ENCODE results near the gene SUSD3. TPM values are rescaled to one million over a fixed set of nuclear protein-coding genes. Genes with fewer than 3 reads are reported as not detected.
A peak's percentile ranks its signal among the peaks of the same experiment; 100 is the strongest.

Gene SUSD3
- total RNA-seq, 2 experiments from 2014 or later = 33.9 to 35.6 TPM

- peaks cover 89% of the 10 kb centered on the region for H3K4me1 Mint-ChIP-seq (ENCODE audit: low read depth)
- intact Hi-C loops (cut with DNase I, micrococcal nuclease) = loop anchor here (5.0 kb wide), 1 partner anchor 94 kb away; no protein-coding TSS in a partner anchor
These were observed 2.8 kb downstream of the SUSD3 start for GRCh38 chr9:93061260-93061751.

GRCh38 chr9:93061791-93062763 is 3.6 kb downstream of the SUSD3 start:
- intact Hi-C loops (cut with DNase I, micrococcal nuclease) = loop anchor here (5.0 kb wide), 1 partner anchor 95 kb away; no protein-coding TSS in a partner anchor
- H3K4me1 ChIP-seq (ENCODE audit: insufficient read depth, low read length) = peaks cover 86% of the 10 kb centered on the region
- CTCF ChIA-PET = interaction anchor here (0.8 to 1.6 kb wide), 5 partner anchors 34 to 100 kb away, joined by 3 to 5 read pairs (median 4); no protein-coding TSS in a partner anchor
- peaks cover 89% of the 10 kb centered on the region for H3K4me1 Mint-ChIP-seq (ENCODE audit: low read depth)
- H3K27me3 Mint-ChIP-seq = no peaks in the 10 kb centered on the region
- peak in 6 of 14 experiments; percentile 34 to 61 (median 46) for DNase-seq
- peak overlapping the region; percentile 96 for H3K4me3 Mint-ChIP-seq
- POLR2A ChIA-PET = interaction anchor here (0.8 to 4.5 kb wide), 9 partner anchors 33 to 108 kb away, joined by 3 to 55 read pairs (median 6); partner anchors contain the start of gene CARD19
- peaks cover 34% of the 10 kb centered on the region for H3K36me3 ChIP-seq (ENCODE audit: insufficient read depth, low read length)
- H3K4me3 ChIP-seq (ENCODE audit: low read length) = peak overlapping the region; percentile 91
- peaks cover 66% of the 10 kb centered on the region for H3K36me3 Mint-ChIP-seq (ENCODE audit: low read depth)
- no peak for ATAC-seq (ENCODE audit: poor library complexity)
- H3K9me3 ChIP-seq (ENCODE audit: control insufficient read depth in 1 of 2, insufficient read depth in 1 of 2, low read length in 2 of 2) = peaks cover 0 to 3% of the 10 kb centered on the region in 2 experiments
- no peaks in the 10 kb centered on the region for H3K9me3 Mint-ChIP-seq
- TF ChIP-seq CTCF (IDR thresholded peaks at IDR 0.05) = no peak
- peak overlapping the region; percentile 83 to 90 for H3K27ac ChIP-seq (ENCODE audit: low read depth in 1 of 2, low read length in 2 of 2)
- H3K27ac Mint-ChIP-seq = peak overlapping the region; percentile 100
- no peaks in the 10 kb centered on the region for H3K27me3 ChIP-seq (ENCODE audit: control insufficient read depth in 1 of 2, insufficient read depth in 2 of 2, low read length in 2 of 2)

More at GRCh38 chr9:93061260-93061751, 2.8 kb downstream of the SUSD3 start:
- TF ChIP-seq CTCF (IDR thresholded peaks at IDR 0.05) = no peak
- peaks cover 58% of the 10 kb centered on the region for H3K36me3 Mint-ChIP-seq (ENCODE audit: low read depth)
- peaks cover 34% of the 10 kb centered on the region for H3K36me3 ChIP-seq (ENCODE audit: insufficient read depth, low read length)
- peak overlapping the region; percentile 96 for H3K4me3 Mint-ChIP-seq
- no peak for DNase-seq
- POLR2A ChIA-PET = interaction anchor here (0.9 to 4.5 kb wide), 11 partner anchors 11 to 108 kb away, joined by 3 to 55 read pairs (median 12); partner anchors contain the start of genes CARD19 and NINJ1
- H3K4me1 ChIP-seq (ENCODE audit: insufficient read depth, low read length) = peaks cover 85% of the 10 kb centered on the region
- no peaks in the 10 kb centered on the region for H3K27me3 ChIP-seq (ENCODE audit: control insufficient read depth in 1 of 2, insufficient read depth in 2 of 2, low read length in 2 of 2)
- H3K9me3 ChIP-seq (ENCODE audit: control insufficient read depth in 1 of 2, insufficient read depth in 1 of 2, low read length in 2 of 2) = peaks cover 0 to 3% of the 10 kb centered on the region in 2 experiments
- no peaks in the 10 kb centered on the region for H3K27me3 Mint-ChIP-seq
- H3K27ac ChIP-seq (ENCODE audit: low read depth in 1 of 2, low read length in 2 of 2) = peak overlapping the region; percentile 83 to 90
- CTCF ChIA-PET = interaction anchor here (1.2 to 1.6 kb wide), 3 partner anchors 33 to 47 kb away, joined by 3 to 5 read pairs (median 4); no protein-coding TSS in a partner anchor
- H3K4me3 ChIP-seq (ENCODE audit: low read length) = peak overlapping the region; percentile 91
- ATAC-seq (ENCODE audit: poor library complexity) = no peak
- no peaks in the 10 kb centered on the region for H3K9me3 Mint-ChIP-seq
- H3K27ac Mint-ChIP-seq = peak overlapping the region; percentile 100

All from CD4-positive, alpha-beta T cell (primary cell).